Heart right ventricle (tissue), 16 donors: ENCODE results near the gene CYP2R1. TPM values are rescaled to one million over a fixed set of nuclear protein-coding genes. Genes with fewer than 3 reads are reported as not detected.

Experiments used
- ATAC-seq, 8 donors: fragments of 200-7000 bp; cut with Tn5 transposase; one replicate each; pipeline ENCODE4 v1.9.1; 2020; ENCODE audit warnings: mild to moderate bottlenecking in 8 of 8, moderate library complexity in 8 of 8, moderate number of reproducible peaks in 1 of 8
- DNase-seq, 2 donors: peaks; one replicate each; pipeline ENCODE4 v3.0.0-alpha.2; 2020
- H3K27ac ChIP-seq, 10 donors: fragments of 200-600 bp; sonication (generic) in 2 of 10; one replicate each; pipeline versions ENCODE4 v1.5.0 to v1.8.0; 2020 to 2022; ENCODE audit warnings: mild to moderate bottlenecking in 3 of 10
- H3K27me3 ChIP-seq, 7 donors: fragments of 200-600 bp; one replicate each; pipeline ENCODE4 v1.8.0; 2021 to 2022; ENCODE audit warnings: mild to moderate bottlenecking in 2 of 7
- H3K36me3 ChIP-seq, 9 donors: fragments of 200-600 bp; sonication (generic) in 1 of 9; one replicate each; pipeline versions ENCODE4 v1.5.0 to v1.8.0; 2020 to 2022; ENCODE audit warnings: mild to moderate bottlenecking in 2 of 9
- H3K4me1 ChIP-seq, 9 donors: fragments of 200-600 bp; sonication (generic) in 1 of 9; one replicate each; pipeline versions ENCODE4 v1.5.0 to v1.8.0; 2020 to 2022; ENCODE audit warnings: mild to moderate bottlenecking in 4 of 9
- H3K4me3 ChIP-seq, 10 donors: fragments of 200-600 bp; sonication (generic) in 2 of 10; one replicate each; pipeline versions ENCODE4 v1.5.0 to v1.8.0; 2020 to 2022; ENCODE audit warnings: mild to moderate bottlenecking in 7 of 10, moderate library complexity in 2 of 10
- H3K9me3 ChIP-seq, 11 donors: fragments of 200-600 bp in 10 of 11; sonication (generic) in 2 of 11; one replicate each; pipeline versions ENCODE4 v1.5.0 to v1.8.0; 2013 to 2022; ENCODE audit warnings: mild to moderate bottlenecking in 2 of 11, control low read depth in 1 of 11, moderate library complexity in 1 of 11
- CTCF ChIP-seq, 9 donors: fragments of 200-600 bp; sonication (generic) in 2 of 9; IDR thresholded peaks; one replicate each; pipeline versions ENCODE4 v1.5.0 to v1.8.0; 2021 to 2022; ENCODE audit warnings: antibody characterized with exemption in 9 of 9, mild to moderate bottlenecking in 5 of 9, moderate library complexity in 1 of 9
- WGBS, 2 donors: extraction: QIAGEN DNeasy Blood & Tissue Kit; methylation state at CpG; one replicate each; pipeline ENCODE4 v1.1.7; 2013; ENCODE audit warnings: inconsistent platforms in 1 of 2; 5-methylcytosine and 5-hydroxymethylcytosine counted together
- intact Hi-C, 10 donors: fragments of 100-400 bp; cut with DNase I; formaldehyde crosslinking; loops; one replicate each; pipeline versions ENCODE4 v1.11.1 to v1.14.2; 2022
- polyA plus RNA-seq, 2 donors: library from polyadenylated mRNA; stranded (reverse); fragments of 200-250 nt; gene quantifications; one replicate each; pipeline ENCODE4 v1.2.3, GENCODE V29; 2013
- total RNA-seq, 10 donors: library from RNA; stranded (reverse); fragmentation: NEBNext Ultra II Directional in 3 of 10; extraction: Animal tissue kit (Norgen Biotek cat#: 25700) in 3 of 10; gene quantifications; one replicate each; pipeline versions ENCODE4 v1.2.1 to v1.2.4, GENCODE V29; 2021 to 2023
- donor health status: Arrhythmogenic right ventricular cardiomyopathy.
- donor health status: ischemic (EF 13 %, LVEDD 7.1; RV severe dilation, severe dysfunction).
- donor health status: healthy with polysubstance abuse.
- donor health status: DM: no; HTN: yes; CAD: no.
- donor health status: DM: no; HTN: no; CAD: no.
- donor health status: ischemic (EF 25% LVEDD 6.9; RV normal size, moderate dysfunction).
- donor health status: ischemic (EF 25% LVEDD 5.7; RV mildly dilated, moderate dysfunction).
- donor health status: healthy.
- donor health status: DM: yes; HTN: yes; CAD: no.
- donor health status: Ischemic cardiomyopathy.
- donor health status: ischemic (EF 35%, LVEDD 5.7; RV mildly dilated, moderate dysfunction).
- donor health status: nonischemic (EF 11% LVEDD 7.7; RV severe dilation, severe dysfunction).
- donor health status: DM: yes; HTN: yes; CAD: no.
- donor health status: PGD.
- donor health status: ischemic (EF 29% LVEDD 5.4; RV normal size, mild dysfunction).
- donor health status: nonischemic (EF 23%, LVEDD 6.1; RV moderate dilation, normal function).

Gene CYP2R1
- total and polyA plus RNA-seq, 12 donors = 4.6 to 34.6 (median 6.8) TPM

- intact Hi-C loops = no loop called here
- H3K27ac ChIP-seq = no peak overlapping the region
- H3K9me3 ChIP-seq = no peaks in the 10 kb centered on the region
- H3K4me1 ChIP-seq = peaks cover 0 to 3% (median 0%) of the 10 kb centered on the region in 9 donors
- whole genome bisulfite sequencing, 2 donors = 94 to 95% methylated on average over 1 of the region's 1 CpG
- no peak for TF ChIP-seq CTCF (IDR thresholded peaks at IDR 0.05)
- no peaks in the 10 kb centered on the region for H3K27me3 ChIP-seq
- H3K36me3 ChIP-seq = peaks cover 0 to 46% (median 12%) of the 10 kb centered on the region in 9 donors
- H3K4me3 ChIP-seq = no peak overlapping the region
- ATAC-seq (no peak), DNase-seq (no peak)
Measured at GRCh38 chr11:14882196-14882595, 9.8 kb downstream of the CYP2R1 start.

- no peak for TF ChIP-seq CTCF (IDR thresholded peaks at IDR 0.05)
- no peaks in the 10 kb centered on the region for H3K9me3 ChIP-seq
- DNase-seq (no peak), ATAC-seq (no peak)
- whole genome bisulfite sequencing, 2 donors = 92 to 97% methylated on average over 2 of the region's 2 CpGs
- peaks cover 0 to 51% (median 12%) of the 10 kb centered on the region in 9 donors for H3K36me3 ChIP-seq
- H3K27ac ChIP-seq = no peak overlapping the region
- intact Hi-C loops = no loop called here
- no peaks in the 10 kb centered on the region for H3K27me3 ChIP-seq
- peaks cover 0 to 3% (median 0%) of the 10 kb centered on the region in 9 donors for H3K4me1 ChIP-seq
- no peak overlapping the region for H3K4me3 ChIP-seq
Measured at GRCh38 chr11:14881576-14882193, 10.3 kb downstream of the CYP2R1 start.

GRCh38 chr11:14875163-14875562 lies 16.9 kb downstream of the CYP2R1 start:
- intact Hi-C loops = no loop called here
- no peaks in the 10 kb centered on the region for H3K27me3 ChIP-seq
- ATAC-seq = no peak
- WGBS, 2 donors = 96% methylated on average over 5 of the region's 5 CpGs
- H3K4me3 ChIP-seq = no peak overlapping the region
- no peak for DNase-seq
- peaks cover 0 to 67% (median 12%) of the 10 kb centered on the region in 9 donors for H3K36me3 ChIP-seq
- no peak overlapping the region for H3K27ac ChIP-seq
- H3K9me3 ChIP-seq = no peaks in the 10 kb centered on the region
- H3K4me1 ChIP-seq = no peaks in the 10 kb centered on the region
- no peak for TF ChIP-seq CTCF (IDR thresholded peaks at IDR 0.05)

- Histone ChIP-seq H3K27ac (no peak overlapping the region), H3K9me3 (no peaks in the 10 kb centered on the region), H3K4me1 (no peaks in the 10 kb centered on the region), H3K27me3 (no peaks in the 10 kb centered on the region), H3K4me3 (no peak overlapping the region), H3K36me3 (peaks cover 0 to 63% (median 11%) of the 10 kb centered on the region in 9 donors)
- ATAC-seq = no peak
- TF ChIP-seq CTCF (IDR thresholded peaks at IDR 0.05) = no peak
- 88 to 92% methylated on average over 4 of the region's 4 CpGs for WGBS, 2 donors
- DNase-seq = no peak
- intact Hi-C loops = no loop called here
Measured at GRCh38 chr11:14873632-14874031, 18.4 kb downstream of the CYP2R1 start.
